Fibroblast of skin of back (primary cell): ENCODE results near the gene RNF13.
"Not testable (repeated sequence)": the region's sequence is repeated elsewhere in the genome, so short reads cannot be mapped to it uniquely, and the experiment has no call there.

Source experiments
- DNase-seq: peaks from one replicate; pipeline ENCODE4 v3.0.0-alpha.2; 2013

RNF13 gene

GRCh38 chr3:149844091-149844490 is 31.1 kb downstream of the RNF13 start:
- no peak for DNase-seq

GRCh38 chr3:149845570-149846244 is 32.7 kb downstream of the RNF13 start:
- no peak for DNase-seq

- DNase-seq, result no peak
Measured at GRCh38 chr3:149848238-149848637, 35.2 kb downstream of the RNF13 start.

- no peak for DNase-seq
Measured at GRCh38 chr3:149848688-149849087, 35.7 kb downstream of the RNF13 start.

- DNase-seq, result no peak
Measured at GRCh38 chr3:149850787-149851584, 38.0 kb downstream of the RNF13 start.

- DNase-seq, result no peak
Measured at GRCh38 chr3:149858911-149859310, 45.9 kb downstream of the RNF13 start.

GRCh38 chr3:149860881-149861280 is 47.9 kb downstream of the RNF13 start:
- DNase-seq, result no peak

GRCh38 chr3:149867563-149867962 is 54.5 kb downstream of the RNF13 start:
- no peak for DNase-seq

GRCh38 chr3:149871855-149872254 is 58.8 kb downstream of the RNF13 start:
- DNase-seq, result no peak

- DNase-seq, result no peak
Measured at GRCh38 chr3:149872589-149872988, 59.6 kb downstream of the RNF13 start.

GRCh38 chr3:149877668-149878067 is 64.7 kb downstream of the RNF13 start:
- no peak for DNase-seq

GRCh38 chr3:149879872-149880271 is 66.9 kb downstream of the RNF13 start:
- DNase-seq, result peak; percentile 65

- no peak for DNase-seq
Measured at GRCh38 chr3:149881879-149882278, 68.9 kb downstream of the RNF13 start.

- DNase-seq, result no peak
Measured at GRCh38 chr3:149883134-149883533, 70.1 kb downstream of the RNF13 start.

- not testable (repeated sequence) for DNase-seq
Measured at GRCh38 chr3:149883860-149884259, 70.8 kb downstream of the RNF13 start.

- DNase-seq, result not testable (repeated sequence)
Measured at GRCh38 chr3:149884848-149885247, 71.8 kb downstream of the RNF13 start.

GRCh38 chr3:149886957-149887356 is 73.9 kb downstream of the RNF13 start:
- DNase-seq, result no peak

- no peak for DNase-seq
Measured at GRCh38 chr3:149891621-149892020, 78.6 kb downstream of the RNF13 start.

- DNase-seq, result no peak
Measured at GRCh38 chr3:149892371-149892770, 79.4 kb downstream of the RNF13 start.

GRCh38 chr3:149894205-149894604 is 81.2 kb downstream of the RNF13 start:
- peak; percentile 42 for DNase-seq

GRCh38 chr3:149895339-149895738 is 82.3 kb downstream of the RNF13 start:
- DNase-seq, result no peak

GRCh38 chr3:149895769-149896168 is 82.8 kb downstream of the RNF13 start:
- DNase-seq, result no peak

GRCh38 chr3:149898771-149899170 is 85.8 kb downstream of the RNF13 start:
- DNase-seq, result peak; percentile 78

- no peak for DNase-seq
Measured at GRCh38 chr3:149900322-149900721, 87.3 kb downstream of the RNF13 start.
